ENCODE results near the gene ABCG4. TPM values are rescaled to one million over a fixed set of nuclear protein-coding genes. Genes with fewer than 3 reads are reported as not detected.
"Not testable (repeated sequence)": the region's sequence is repeated elsewhere in the genome, so short reads cannot be mapped to it uniquely, and the experiment has no call there.

ABCG4 gene
- total RNA-seq, 1 experiment from 2014 or later = not detected

DNA sequence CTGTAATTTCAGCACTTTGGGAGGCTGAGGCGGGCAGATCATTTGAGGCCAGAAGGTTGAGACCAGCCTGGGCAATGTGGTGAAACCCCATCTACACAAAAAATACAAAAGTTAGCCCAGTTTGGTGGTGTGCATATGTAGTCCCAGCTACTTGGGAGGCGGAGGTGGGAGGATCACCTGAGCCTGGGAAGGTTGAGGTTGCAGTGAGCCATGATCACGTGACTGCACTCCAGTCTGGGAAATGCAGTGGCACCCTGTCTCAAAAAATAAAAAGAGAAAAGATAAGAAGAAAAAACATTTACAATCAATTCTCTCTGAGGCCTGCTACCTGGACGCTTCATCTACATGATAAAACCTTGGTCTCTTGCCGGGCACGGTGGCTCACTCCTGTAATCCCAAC lies 50.1 kb downstream of the ABCG4 start:
- Histone ChIP-seq H3K9me3 (ENCODE audit: low read depth, low read length, poor library complexity, severe bottlenecking) (no peaks in the 10 kb centered on the region), H3K36me3 (ENCODE audit: insufficient read depth, low read length, poor library complexity, severe bottlenecking) (no peaks in the 10 kb centered on the region), H3K27me3 (replicated peaks; ENCODE audit: insufficient read depth, low read depth, low read length, poor library complexity) (no peaks in the 10 kb centered on the region), H3K27ac (ENCODE audit: low read depth, low read length, poor library complexity, severe bottlenecking) (no peak overlapping the region), H3K4me1 (ENCODE audit: insufficient read depth, low read length, poor library complexity, severe bottlenecking) (no peaks in the 10 kb centered on the region), H3K4me3 (ENCODE audit: low read depth, low read length, poor library complexity, severe bottlenecking) (no peak overlapping the region)
- intact Hi-C loops (cut with micrococcal nuclease; ENCODE audit: unreplicated experiment) = no loop called here
- ChIA-PET POLR2A (ENCODE audit: low non-redundant PET) (no interaction called here), CTCF (no interaction called here)
- TF ChIP-seq, protein P1, sequence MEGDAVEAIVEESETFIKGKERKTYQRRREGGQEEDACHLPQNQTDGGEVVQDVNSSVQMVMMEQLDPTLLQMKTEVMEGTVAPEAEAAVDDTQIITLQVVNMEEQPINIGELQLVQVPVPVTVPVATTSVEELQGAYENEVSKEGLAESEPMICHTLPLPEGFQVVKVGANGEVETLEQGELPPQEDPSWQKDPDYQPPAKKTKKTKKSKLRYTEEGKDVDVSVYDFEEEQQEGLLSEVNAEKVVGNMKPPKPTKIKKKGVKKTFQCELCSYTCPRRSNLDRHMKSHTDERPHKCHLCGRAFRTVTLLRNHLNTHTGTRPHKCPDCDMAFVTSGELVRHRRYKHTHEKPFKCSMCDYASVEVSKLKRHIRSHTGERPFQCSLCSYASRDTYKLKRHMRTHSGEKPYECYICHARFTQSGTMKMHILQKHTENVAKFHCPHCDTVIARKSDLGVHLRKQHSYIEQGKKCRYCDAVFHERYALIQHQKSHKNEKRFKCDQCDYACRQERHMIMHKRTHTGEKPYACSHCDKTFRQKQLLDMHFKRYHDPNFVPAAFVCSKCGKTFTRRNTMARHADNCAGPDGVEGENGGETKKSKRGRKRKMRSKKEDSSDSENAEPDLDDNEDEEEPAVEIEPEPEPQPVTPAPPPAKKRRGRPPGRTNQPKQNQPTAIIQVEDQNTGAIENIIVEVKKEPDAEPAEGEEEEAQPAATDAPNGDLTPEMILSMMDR (conservative IDR thresholded peaks at IDR 0.05; ENCODE audit: low read depth, low read length) = no peak
- TF ChIP-seq EZH2 (IDR thresholded peaks at IDR 0.05; ENCODE audit: borderline replicate concordance, low read depth, low read length, poor library complexity, severe bottlenecking) = no peak
- no TSS peak for BruUV-seq (replicated peaks)
- no peak for DNase-seq (ENCODE audit: low spot score)

DNA sequence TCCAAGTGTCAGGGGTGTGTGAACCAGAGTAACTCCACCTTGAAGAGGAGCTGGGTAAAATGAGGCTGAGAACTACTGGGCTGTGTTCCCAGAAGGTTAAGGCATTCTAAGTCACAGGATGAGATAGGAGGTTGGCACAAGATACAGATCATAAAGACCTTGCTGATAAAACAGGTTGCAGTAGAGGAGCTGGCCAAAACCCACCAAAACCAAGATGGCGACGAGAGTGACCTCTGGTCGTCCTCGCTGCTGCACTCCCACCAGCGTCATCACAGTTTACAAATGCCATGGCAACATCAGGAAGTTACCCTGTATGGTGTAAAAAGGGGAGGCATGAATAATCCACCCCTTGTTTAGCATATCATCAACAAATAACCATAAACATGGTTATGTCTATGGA lies 52.4 kb downstream of the ABCG4 start:
- H3K36me3 ChIP-seq (ENCODE audit: insufficient read depth, low read length, poor library complexity, severe bottlenecking); POLR2A ChIA-PET (ENCODE audit: low non-redundant PET); H3K9me3 ChIP-seq (ENCODE audit: low read depth, low read length, poor library complexity, severe bottlenecking); H3K27ac ChIP-seq (ENCODE audit: low read depth, low read length, poor library complexity, severe bottlenecking); intact Hi-C loops (cut with micrococcal nuclease; ENCODE audit: unreplicated experiment); H3K4me3 ChIP-seq (ENCODE audit: low read depth, low read length, poor library complexity, severe bottlenecking); DNase-seq (ENCODE audit: low spot score); H3K4me1 ChIP-seq (ENCODE audit: insufficient read depth, low read length, poor library complexity, severe bottlenecking); H3K27me3 ChIP-seq (replicated peaks; ENCODE audit: insufficient read depth, low read depth, low read length, poor library complexity); CTCF ChIA-PET; BruUV-seq (replicated peaks): not testable (repeated sequence)

DNA sequence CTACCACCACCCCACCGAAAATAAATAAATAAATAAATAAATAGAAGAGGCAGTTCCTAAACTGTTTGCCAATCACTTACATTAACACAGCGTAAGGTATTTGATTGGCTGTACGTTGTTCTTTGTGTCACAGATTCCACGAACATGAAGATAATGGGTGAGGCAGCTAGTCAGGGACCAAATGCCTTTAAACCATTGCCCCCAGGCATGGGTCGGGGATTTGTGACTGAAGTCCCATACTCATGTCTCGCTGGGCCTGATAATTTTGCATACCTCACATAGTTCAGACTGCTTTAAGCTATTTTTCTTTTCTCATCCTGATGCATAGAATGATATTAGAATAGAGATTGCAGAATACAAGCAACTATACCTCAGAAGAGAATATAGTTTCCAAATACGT lies 53.7 kb downstream of the ABCG4 start:
- POLR2A ChIA-PET (ENCODE audit: low non-redundant PET) = no interaction called here
- no peak for TF ChIP-seq EZH2 (IDR thresholded peaks at IDR 0.05; ENCODE audit: borderline replicate concordance, low read depth, low read length, poor library complexity, severe bottlenecking)
- TF ChIP-seq, protein P1 (conservative IDR thresholded peaks at IDR 0.05; ENCODE audit: low read depth, low read length) = no peak

DNA sequence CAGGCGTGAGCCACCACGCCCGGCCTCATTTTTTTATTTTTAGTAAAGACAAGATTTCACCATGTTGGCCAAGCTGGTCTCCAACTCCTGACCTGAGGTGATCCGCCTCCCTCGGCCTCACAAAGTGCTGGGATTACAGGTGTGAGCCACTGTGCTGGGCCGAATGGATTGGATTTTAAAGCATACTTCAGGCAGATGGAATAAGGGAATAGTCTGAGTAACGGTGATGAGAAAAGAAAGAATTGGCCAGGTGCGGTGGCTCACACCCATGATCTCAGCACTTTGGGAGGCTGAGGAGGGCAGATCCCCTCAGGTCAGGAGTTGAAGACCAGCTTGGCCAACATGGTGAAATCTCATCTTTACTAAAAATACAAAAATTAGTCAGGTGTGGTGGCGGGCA lies 55.2 kb downstream of the ABCG4 start:
- no TSS peak for BruUV-seq (replicated peaks)
- CTCF ChIA-PET = no interaction called here
- DNase-seq (ENCODE audit: low spot score) = no peak

More for the DNA sequence above, 53.7 kb downstream of the ABCG4 start:
- no peak for DNase-seq (ENCODE audit: low spot score)
- Histone ChIP-seq H3K4me1 (ENCODE audit: insufficient read depth, low read length, poor library complexity, severe bottlenecking) (peaks cover 8% of the 10 kb centered on the region), H3K9me3 (ENCODE audit: low read depth, low read length, poor library complexity, severe bottlenecking) (no peaks in the 10 kb centered on the region), H3K27ac (ENCODE audit: low read depth, low read length, poor library complexity, severe bottlenecking) (no peak overlapping the region), H3K27me3 (replicated peaks; ENCODE audit: insufficient read depth, low read depth, low read length, poor library complexity) (no peaks in the 10 kb centered on the region), H3K36me3 (ENCODE audit: insufficient read depth, low read length, poor library complexity, severe bottlenecking) (no peaks in the 10 kb centered on the region), H3K4me3 (ENCODE audit: low read depth, low read length, poor library complexity, severe bottlenecking) (no peak overlapping the region)
- no TSS peak for BruUV-seq (replicated peaks)
- intact Hi-C loops (cut with micrococcal nuclease; ENCODE audit: unreplicated experiment) = no loop called here
- CTCF ChIA-PET = no interaction called here

More for the DNA sequence above, 55.2 kb downstream of the ABCG4 start:
- Histone ChIP-seq H3K36me3 (ENCODE audit: insufficient read depth, low read length, poor library complexity, severe bottlenecking) (no peaks in the 10 kb centered on the region), H3K4me1 (ENCODE audit: insufficient read depth, low read length, poor library complexity, severe bottlenecking) (peaks cover 8% of the 10 kb centered on the region), H3K9me3 (ENCODE audit: low read depth, low read length, poor library complexity, severe bottlenecking) (no peaks in the 10 kb centered on the region), H3K4me3 (ENCODE audit: low read depth, low read length, poor library complexity, severe bottlenecking) (no peak overlapping the region), H3K27me3 (replicated peaks; ENCODE audit: insufficient read depth, low read depth, low read length, poor library complexity) (no peaks in the 10 kb centered on the region), H3K27ac (ENCODE audit: low read depth, low read length, poor library complexity, severe bottlenecking) (no peak overlapping the region)
- no peak for TF ChIP-seq EZH2 (IDR thresholded peaks at IDR 0.05; ENCODE audit: borderline replicate concordance, low read depth, low read length, poor library complexity, severe bottlenecking)
- TF ChIP-seq, protein P1 (conservative IDR thresholded peaks at IDR 0.05; ENCODE audit: low read depth, low read length) = no peak
- POLR2A ChIA-PET (ENCODE audit: low non-redundant PET) = no interaction called here
- intact Hi-C loops (cut with micrococcal nuclease; ENCODE audit: unreplicated experiment) = no loop called here
